ENCODE measurements around the gene KLHL29. TPM values are rescaled to one million over a fixed set of nuclear protein-coding genes. Genes with fewer than 3 reads are reported as not detected.

Gene KLHL29
- total RNA-seq, 1 experiment from 2014 or later: 16.7 TPM

GRCh38 chr2:23532391-23533337 is 147.7 kb downstream of the KLHL29 start (continued):
- TF ChIP-seq ZBTB33 (IDR thresholded peaks at IDR 0.05; ENCODE audit: extremely low read depth, insufficient replicate concordance, low read length): no peak
- no peak for TF ChIP-seq CTCF (IDR thresholded peaks at IDR 0.05 in 2 of 3, conservative IDR thresholded peaks at IDR 0.05 in 1 of 3; ENCODE audit: borderline replicate concordance in 1 of 3, insufficient read depth in 1 of 3, low read depth in 2 of 3, low read length in 2 of 3)
- no peak for TF ChIP-seq ELF1 (IDR thresholded peaks at IDR 0.05; ENCODE audit: borderline replicate concordance, low read depth)
- TF ChIP-seq POLR2A (IDR thresholded peaks at IDR 0.05; ENCODE audit: borderline replicate concordance, extremely low read depth, insufficient read depth, insufficient read length): no peak
- no peak for TF ChIP-seq EZH2 (IDR thresholded peaks at IDR 0.05)

- POLR2A ChIA-PET: no interaction called here
- Histone ChIP-seq H3K4me1 (ENCODE audit: control insufficient read depth in 1 of 2, insufficient read depth in 2 of 2, low read length in 2 of 2) (no peaks in the 10 kb centered on the region), H3K4me3 (replicated peaks in 1 of 2; ENCODE audit: low read depth in 1 of 2, low read length in 2 of 2) (no peak overlapping the region), H3K27me3 (ENCODE audit: insufficient read depth, low read length) (no peaks in the 10 kb centered on the region), H3K9ac (ENCODE audit: low read length) (no peak overlapping the region), H3K79me2 (ENCODE audit: insufficient read depth, low read length) (no peaks in the 10 kb centered on the region), H3K9me2 (ENCODE audit: insufficient read depth) (no peaks in the 10 kb centered on the region), H3K27ac (ENCODE audit: low read depth, low read length) (no peak overlapping the region), H3K4me2 (ENCODE audit: low read length) (no peak overlapping the region), H2AFZ (ENCODE audit: low read depth, low read length, poor library complexity, severe bottlenecking) (no peak overlapping the region), H3K36me3 (ENCODE audit: control insufficient read depth in 1 of 2, insufficient read depth in 2 of 2, low read length in 2 of 2) (no peaks in the 10 kb centered on the region), H3K9me3 (ENCODE audit: control insufficient read depth in 1 of 2, insufficient read depth in 1 of 2, low read depth in 1 of 2, low read length in 2 of 2) (no peaks in the 10 kb centered on the region), H4K20me1 (ENCODE audit: insufficient read depth) (no peaks in the 10 kb centered on the region)
- CTCF ChIA-PET: no interaction called here
- TF ChIP-seq MAX (IDR thresholded peaks at IDR 0.05) (no peak), JUND (IDR thresholded peaks at IDR 0.05) (no peak), SRF (IDR thresholded peaks at IDR 0.05; ENCODE audit: low read depth) (no peak), ZBTB33 (IDR thresholded peaks at IDR 0.05; ENCODE audit: extremely low read depth, insufficient replicate concordance, low read length) (no peak), ATF3 (IDR thresholded peaks at IDR 0.05) (no peak), EZH2phosphoT487 (IDR thresholded peaks at IDR 0.05; ENCODE audit: borderline replicate concordance) (no peak), EGR1 (IDR thresholded peaks at IDR 0.05; ENCODE audit: low read depth) (no peak), REST (IDR thresholded peaks at IDR 0.05; ENCODE audit: low read depth) (no peak), EZH2 (IDR thresholded peaks at IDR 0.05) (no peak)
- BruUV-seq (replicated peaks): no TSS peak
- ATAC-seq (no peak), DNase-seq (ENCODE audit: low read depth, low spot score) (no peak)
- intact Hi-C loops (cut with micrococcal nuclease): no loop called here
- RAD21 ChIA-PET (ENCODE audit: low non-redundant PET in 1 of 2, low total read pairs in 2 of 2, uncharacterized antibody in 2 of 2, unreplicated experiment in 2 of 2): no interaction called here
These were observed 148.3 kb downstream of the KLHL29 start for GRCh38 chr2:23533338-23533695.
